IPS-18a (cell line): ENCODE data around the gene ATG3.
"Not testable (repeated sequence)": the region's sequence is repeated elsewhere in the genome, so short reads cannot be mapped to it uniquely, and the experiment has no call there.

Source experiments
- H3K27ac ChIP-seq: one replicate; pipeline ENCODE4 v1.5.1; 2013; ENCODE audit warnings: low read length
- H3K27me3 ChIP-seq: one replicate; pipeline ENCODE4 v1.6.1; 2013; ENCODE audit warnings: mild to moderate bottlenecking, low read length; ENCODE audit not compliant: control insufficient read depth, insufficient read depth
- H3K36me3 ChIP-seq: one replicate; pipeline ENCODE4 v1.6.1; 2013; ENCODE audit warnings: low read depth, low read length; ENCODE audit not compliant: control insufficient read depth
- H3K4me1 ChIP-seq: one replicate; pipeline ENCODE4 v1.6.1; 2013; ENCODE audit warnings: low read depth, low read length; ENCODE audit not compliant: control insufficient read depth
- H3K4me3 ChIP-seq: one replicate; pipeline ENCODE4 v1.5.1; 2013; ENCODE audit warnings: low read length
- H3K9ac ChIP-seq: one replicate; pipeline ENCODE4 v1.6.1; 2013; ENCODE audit warnings: mild to moderate bottlenecking, low read length, moderate library complexity
- H3K9me3 ChIP-seq: one replicate; pipeline ENCODE4 v1.6.1; 2013; ENCODE audit warnings: low read depth, low read length; ENCODE audit not compliant: control insufficient read depth

ATG3 gene

DNA sequence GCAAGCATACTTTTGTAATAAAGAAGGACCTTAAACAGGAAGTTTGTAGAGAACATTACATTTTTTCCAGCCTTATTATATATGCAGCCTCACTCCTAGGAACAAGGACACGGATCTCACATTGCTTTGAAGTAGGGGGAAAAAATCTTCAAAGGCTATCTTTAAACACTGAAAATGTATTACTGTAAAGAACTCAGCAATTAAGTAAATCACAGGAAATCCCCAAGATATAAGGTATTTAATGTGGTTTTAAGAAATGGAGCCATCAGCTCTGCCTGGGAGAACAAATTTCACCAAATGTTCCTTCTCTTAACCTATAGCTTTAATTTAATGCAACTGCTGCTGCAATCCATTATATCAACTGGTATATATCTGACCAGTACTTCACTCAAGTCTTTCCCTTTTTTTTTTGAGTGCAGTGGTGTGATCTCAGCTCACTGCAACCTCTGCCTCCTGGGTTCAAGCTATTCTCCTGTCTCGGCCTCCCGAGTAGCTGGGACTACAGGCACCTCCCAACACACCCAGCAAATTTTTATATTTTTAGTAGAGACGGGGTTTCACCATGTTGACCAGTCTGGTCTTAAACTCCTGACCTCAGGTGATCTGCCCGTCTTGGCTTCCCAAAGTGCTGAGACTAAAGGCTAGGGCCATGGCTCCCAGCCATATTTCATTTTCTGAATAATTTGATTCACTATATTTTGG is 65.2 kb downstream of the ATG3 start:
- Histone ChIP-seq H3K36me3 (no peaks in the 10 kb centered on the region), H3K9me3 (no peaks in the 10 kb centered on the region), H3K9ac (no peak overlapping the region), H3K4me3 (no peak overlapping the region), H3K4me1 (no peaks in the 10 kb centered on the region), H3K27ac (no peak overlapping the region), H3K27me3 (no peaks in the 10 kb centered on the region)

DNA sequence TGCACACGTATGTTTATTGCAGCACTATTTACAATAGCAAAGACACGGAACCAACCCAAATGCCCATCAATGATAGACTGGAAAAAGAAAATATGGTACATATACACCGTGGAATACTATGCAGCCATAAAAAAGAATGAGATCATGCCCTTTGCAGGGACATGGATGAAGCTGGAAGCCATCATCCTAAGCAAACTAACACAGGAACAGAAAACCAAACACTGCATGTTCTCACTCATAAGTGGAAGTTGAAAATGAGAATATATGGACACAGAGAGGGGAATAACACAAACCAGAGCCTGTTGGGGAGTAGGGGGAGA is 67.4 kb downstream of the ATG3 start:
- H3K4me1 ChIP-seq, H3K4me3 ChIP-seq, H3K27ac ChIP-seq, H3K36me3 ChIP-seq, H3K9ac ChIP-seq, H3K9me3 ChIP-seq, H3K27me3 ChIP-seq: not testable (repeated sequence)

DNA sequence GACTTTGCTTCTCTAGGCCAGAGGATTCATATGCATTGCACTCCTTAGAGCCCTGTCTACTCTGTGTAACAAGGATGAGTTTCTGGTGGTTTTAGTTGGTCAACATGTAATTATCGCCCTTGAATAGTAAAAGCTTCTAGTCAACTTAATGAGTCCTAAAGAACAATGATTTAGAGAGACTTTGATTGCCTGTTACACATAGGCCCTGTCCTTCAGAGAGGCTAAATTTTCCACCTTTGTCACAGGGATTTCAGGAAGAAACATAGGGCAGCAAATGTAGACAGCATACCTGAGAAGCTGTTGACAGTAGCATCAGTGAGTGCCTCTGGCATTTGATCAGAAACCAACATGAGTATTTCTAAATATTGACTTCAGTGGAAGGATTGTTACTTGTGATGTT is 69.6 kb downstream of the ATG3 start:
- Histone ChIP-seq H3K4me1 (no peaks in the 10 kb centered on the region), H3K27ac (no peak overlapping the region), H3K9me3 (no peaks in the 10 kb centered on the region), H3K9ac (no peak overlapping the region), H3K4me3 (no peak overlapping the region), H3K36me3 (no peaks in the 10 kb centered on the region), H3K27me3 (no peaks in the 10 kb centered on the region)

DNA sequence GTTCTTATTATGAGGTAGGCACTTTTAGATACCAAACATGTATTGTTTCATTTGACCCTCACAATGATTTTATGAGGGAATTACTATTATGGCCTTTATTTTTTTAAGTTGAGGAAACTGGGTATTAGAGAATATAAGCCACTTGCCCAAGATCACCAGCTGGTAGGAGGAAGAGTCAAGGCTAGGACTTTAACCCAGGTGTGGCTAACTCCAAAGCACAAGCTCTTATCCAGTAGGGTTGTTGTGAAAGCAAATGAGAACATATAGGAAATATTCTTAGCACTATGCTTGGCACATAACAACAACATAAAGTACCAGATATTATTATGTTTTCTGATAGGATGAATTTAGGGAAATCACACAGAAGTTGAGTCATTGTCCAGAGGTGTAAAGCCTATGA is 70.4 kb downstream of the ATG3 start:
- no peaks in the 10 kb centered on the region for H3K27me3 ChIP-seq
- no peak overlapping the region for H3K9ac ChIP-seq
- no peaks in the 10 kb centered on the region for H3K9me3 ChIP-seq
- no peak overlapping the region for H3K27ac ChIP-seq
- no peaks in the 10 kb centered on the region for H3K36me3 ChIP-seq
- H3K4me1 ChIP-seq = no peaks in the 10 kb centered on the region
- no peak overlapping the region for H3K4me3 ChIP-seq

DNA sequence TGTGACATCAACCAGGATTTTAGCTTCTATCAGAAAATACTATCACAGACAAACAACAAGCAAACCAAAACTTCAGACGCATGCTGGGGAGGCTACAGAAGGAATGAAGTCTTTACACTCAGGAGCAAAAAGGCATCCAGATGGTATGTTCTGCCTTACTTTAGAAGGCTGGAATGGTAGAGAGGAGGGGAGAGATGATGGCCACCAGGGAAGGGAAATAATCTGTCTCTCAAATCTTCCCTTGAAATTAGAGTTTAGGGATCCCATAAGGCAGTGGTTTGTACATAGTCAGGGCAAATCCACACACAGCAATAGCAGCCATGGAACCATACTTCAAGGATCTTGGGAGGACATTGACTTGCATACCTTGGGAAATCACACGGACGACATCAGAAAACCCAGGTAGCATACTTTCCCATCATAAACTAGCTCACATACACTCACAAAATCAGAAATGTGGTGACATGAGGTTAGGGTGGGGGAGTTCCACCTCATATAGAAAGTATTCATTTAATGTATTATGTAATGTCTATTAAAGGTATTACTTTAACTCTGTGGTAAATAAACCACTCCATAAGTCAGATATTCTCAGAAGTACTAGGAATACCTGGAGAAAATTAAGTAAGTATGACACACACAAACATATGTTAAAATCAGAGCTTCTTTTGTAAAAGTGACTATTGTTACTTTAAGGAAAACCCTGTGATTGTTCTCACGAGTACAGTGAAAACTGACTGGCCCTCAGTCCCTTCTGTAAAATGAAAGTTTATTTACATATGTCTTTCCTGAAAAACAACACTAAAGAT is 71.9 kb downstream of the ATG3 start:
- Histone ChIP-seq H3K27me3 (no peaks in the 10 kb centered on the region), H3K4me3 (no peak overlapping the region), H3K9ac (no peak overlapping the region), H3K36me3 (no peaks in the 10 kb centered on the region), H3K4me1 (no peaks in the 10 kb centered on the region), H3K9me3 (no peaks in the 10 kb centered on the region), H3K27ac (no peak overlapping the region)

DNA sequence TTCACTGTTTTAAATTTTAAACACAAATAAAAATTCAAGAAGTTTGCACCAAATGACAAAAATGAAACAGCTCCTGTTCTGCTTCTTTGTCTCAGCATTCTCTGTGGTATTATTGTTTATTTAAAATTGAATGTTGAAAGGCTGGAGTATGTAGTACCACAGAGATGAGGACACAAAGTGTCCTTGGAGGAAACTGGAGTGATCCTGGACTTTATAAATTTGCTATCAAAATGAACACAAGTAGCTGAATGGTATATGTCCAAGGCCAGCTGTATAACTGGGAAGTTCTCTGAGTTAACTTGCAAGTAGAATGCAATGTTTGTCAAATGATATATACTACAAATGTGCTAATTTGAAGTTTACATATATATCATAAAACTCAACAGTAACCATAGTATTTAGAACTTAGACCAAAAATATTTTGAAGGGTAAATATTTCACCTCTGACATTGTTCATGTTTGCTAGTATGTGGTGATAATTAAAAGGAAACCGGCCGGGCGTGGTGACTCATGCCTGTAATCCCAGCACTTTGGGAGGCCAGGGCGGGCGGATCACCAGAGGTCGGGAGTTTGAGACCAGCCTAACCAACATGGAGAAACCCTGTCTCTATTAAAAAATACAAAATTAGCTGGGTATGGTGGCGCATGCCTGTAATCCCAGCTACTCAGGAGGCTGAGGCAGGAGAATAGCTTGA is 74.8 kb downstream of the ATG3 start:
- no peak overlapping the region for H3K4me3 ChIP-seq
- no peaks in the 10 kb centered on the region for H3K9me3 ChIP-seq
- no peaks in the 10 kb centered on the region for H3K4me1 ChIP-seq
- no peaks in the 10 kb centered on the region for H3K27me3 ChIP-seq
- no peak overlapping the region for H3K9ac ChIP-seq
- H3K27ac ChIP-seq = no peak overlapping the region
- no peaks in the 10 kb centered on the region for H3K36me3 ChIP-seq

DNA sequence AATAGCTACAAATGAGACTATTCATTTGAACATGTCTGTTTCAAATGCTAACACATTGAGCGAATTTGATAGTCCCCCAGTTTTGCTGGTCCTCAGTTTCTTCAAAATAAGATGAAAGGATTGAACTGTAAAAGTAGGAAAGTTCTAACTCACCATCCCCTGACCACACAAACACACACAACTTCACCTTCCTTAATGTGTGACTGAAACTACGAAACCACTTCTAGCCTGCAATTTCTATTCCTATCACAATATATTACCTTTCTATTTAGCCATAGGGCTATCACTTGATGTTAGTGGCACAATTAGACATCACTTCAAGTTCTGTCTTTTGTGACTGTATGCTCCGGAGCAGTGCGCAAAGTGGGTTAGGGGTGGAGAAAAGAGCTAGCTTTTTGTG is 77.4 kb downstream of the ATG3 start:
- H3K36me3 ChIP-seq = no peaks in the 10 kb centered on the region
- no peaks in the 10 kb centered on the region for H3K9me3 ChIP-seq
- no peaks in the 10 kb centered on the region for H3K4me1 ChIP-seq
- no peak overlapping the region for H3K9ac ChIP-seq
- H3K27ac ChIP-seq = no peak overlapping the region
- H3K4me3 ChIP-seq = no peak overlapping the region
- no peaks in the 10 kb centered on the region for H3K27me3 ChIP-seq

DNA sequence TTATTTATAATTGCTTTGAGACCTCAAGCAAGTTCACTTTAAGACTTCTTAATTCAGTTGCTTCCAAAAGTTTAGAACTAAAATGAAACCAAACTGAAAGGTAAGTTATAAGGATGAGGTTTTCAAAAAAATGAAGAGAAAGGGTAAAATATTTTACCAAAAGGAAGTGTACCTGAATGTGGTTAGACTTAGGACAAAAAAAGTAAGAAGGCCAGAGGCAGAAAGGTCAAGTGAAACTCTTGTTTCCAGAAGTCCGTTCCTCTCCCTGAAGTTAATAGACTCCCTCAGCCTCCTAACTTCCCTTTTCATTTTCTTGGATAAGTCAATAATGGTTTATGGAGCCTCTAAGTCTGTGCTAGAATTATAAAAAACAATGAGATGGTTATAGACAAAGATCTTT is 79.1 kb downstream of the ATG3 start:
- Histone ChIP-seq H3K9ac (no peak overlapping the region), H3K9me3 (no peaks in the 10 kb centered on the region), H3K27ac (no peak overlapping the region), H3K4me1 (no peaks in the 10 kb centered on the region), H3K27me3 (no peaks in the 10 kb centered on the region), H3K4me3 (no peak overlapping the region), H3K36me3 (no peaks in the 10 kb centered on the region)
